ENCODE results near the gene BLOC1S5. TPM values are rescaled to one million over a fixed set of nuclear protein-coding genes. Genes with fewer than 3 reads are reported as not detected.

The BLOC1S5 gene
- total and polyA plus RNA-seq, 2 of the 13 experiments (the other 11 are each of a cell fraction or from before 2014, with no cell fraction given) = 10.5 to 41.5 TPM

- TF ChIP-seq, protein P1, sequence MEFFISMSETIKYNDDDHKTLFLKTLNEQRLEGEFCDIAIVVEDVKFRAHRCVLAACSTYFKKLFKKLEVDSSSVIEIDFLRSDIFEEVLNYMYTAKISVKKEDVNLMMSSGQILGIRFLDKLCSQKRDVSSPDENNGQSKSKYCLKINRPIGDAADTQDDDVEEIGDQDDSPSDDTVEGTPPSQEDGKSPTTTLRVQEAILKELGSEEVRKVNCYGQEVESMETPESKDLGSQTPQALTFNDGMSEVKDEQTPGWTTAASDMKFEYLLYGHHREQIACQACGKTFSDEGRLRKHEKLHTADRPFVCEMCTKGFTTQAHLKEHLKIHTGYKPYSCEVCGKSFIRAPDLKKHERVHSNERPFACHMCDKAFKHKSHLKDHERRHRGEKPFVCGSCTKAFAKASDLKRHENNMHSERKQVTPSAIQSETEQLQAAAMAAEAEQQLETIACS (CRISPR knock-in tag; IDR thresholded peaks at IDR 0.05) = no peak
- TF ChIP-seq TBP (CRISPR knock-in tag; IDR thresholded peaks at IDR 0.05) (no peak), HOXA3 (CRISPR knock-in tag; IDR thresholded peaks at IDR 0.05) (no peak), HDAC6 (IDR thresholded peaks at IDR 0.05; ENCODE audit: low read depth, low read length) (no peak), SMAD3 (CRISPR knock-in tag; IDR thresholded peaks at IDR 0.05) (no peak), CENPT (CRISPR knock-in tag; IDR thresholded peaks at IDR 0.05; ENCODE audit: low read depth) (no peak), ZBTB8A (CRISPR knock-in tag; IDR thresholded peaks at IDR 0.05; ENCODE audit: borderline replicate concordance, low read depth) (no peak), ZNF720 (CRISPR knock-in tag; IDR thresholded peaks at IDR 0.05) (no peak), TFE3 (CRISPR knock-in tag; IDR thresholded peaks at IDR 0.05) (no peak), ZNF207 (IDR thresholded peaks at IDR 0.05; ENCODE audit: borderline replicate concordance) (no peak)
These were observed 63.6 kb downstream of the BLOC1S5 start (continued) for GRCh38 chr6:8000636-8001035.

DNA sequence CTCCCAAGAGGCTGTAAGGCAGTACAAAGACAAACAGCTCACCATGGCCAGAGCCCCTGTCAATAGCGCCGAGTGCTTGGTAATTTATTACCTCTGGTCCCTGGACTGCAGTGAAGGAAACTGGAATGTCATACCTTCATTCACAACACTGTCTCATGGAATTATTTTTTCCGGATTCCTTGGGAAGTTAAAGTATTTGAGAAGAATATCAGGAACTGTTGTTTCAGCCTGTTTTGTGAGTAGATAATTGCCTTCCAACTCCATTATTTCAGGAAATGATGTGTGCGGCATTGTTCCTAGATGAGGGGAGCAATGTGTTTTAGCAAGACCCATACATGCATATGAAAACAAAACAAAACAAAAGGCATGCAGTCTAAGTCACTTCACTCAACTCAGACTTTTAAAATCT, 64.0 kb downstream of the BLOC1S5 start:
- Histone ChIP-seq H3K79me2 (ENCODE audit: insufficient read depth, low read length) (no peaks in the 10 kb centered on the region), H3K9ac (ENCODE audit: insufficient read depth, low read depth, low read length) (no peak overlapping the region), H3K9me3 (ENCODE audit: low read length) (no peaks in the 10 kb centered on the region), H2AFZ (ENCODE audit: low read length) (no peak overlapping the region), H3K4me1 (ENCODE audit: insufficient read depth, low read length) (0 out of 2 replicates have a peak, but pooled peaks cover 9% of the 10 kb centered on the region), H3K27me3 (ENCODE audit: control insufficient read depth in 1 of 2, insufficient read depth in 2 of 2, low read length in 2 of 2) (no peaks in the 10 kb centered on the region), H3K36me3 (replicated peaks in 1 of 2; ENCODE audit: control insufficient read depth in 1 of 2, insufficient read depth in 2 of 2, low read length in 2 of 2) (no peaks in the 10 kb centered on the region), H3K4me2 (ENCODE audit: low read depth, low read length) (no peak overlapping the region), H3K27ac (ENCODE audit: extremely low read length, insufficient read depth, low read length) (no peak overlapping the region), H4K20me1 (ENCODE audit: insufficient read depth, low read length) (no peaks in the 10 kb centered on the region), H3K4me3 (replicated peaks in 1 of 3; ENCODE audit: insufficient read depth in 1 of 3, low read depth in 2 of 3, low read length in 3 of 3) (no peak overlapping the region)
- ChIA-PET POLR2A (no interaction called here), CTCF (ENCODE audit: low intra/inter-chr PET ratio, low total read pairs) (no interaction called here)
- DNase-seq (ENCODE audit: low spot score) (no peak), FAIRE-seq (no peak), ATAC-seq (no peak)
- intact Hi-C loops (cut with micrococcal nuclease; ENCODE audit: unreplicated experiment) = no loop called here
- in situ Hi-C loops (cut with HindIII; ENCODE audit: extremely low pct_ligation_motif_present, low pct_unique_long_range_greater_than_20kb) = no loop called here
- BruUV-seq (replicated peaks) = no TSS peak
- 92% methylated on average over 4 of the region's 4 CpGs for WGBS (ENCODE audit: low lambda C conversion rate)
- TF ChIP-seq SRSF1 (optimal IDR thresholded peaks at IDR 0.05; ENCODE audit: low read depth, low read length) (no peak), MTA1 (CRISPR knock-in tag; IDR thresholded peaks at IDR 0.05; ENCODE audit: borderline replicate concordance) (no peak), CREM (IDR thresholded peaks at IDR 0.05) (no peak), CREM (CRISPR knock-in tag; IDR thresholded peaks at IDR 0.05) (no peak), SETDB1 (CRISPR knock-in tag; IDR thresholded peaks at IDR 0.05; ENCODE audit: borderline replicate concordance) (no peak), KDM3A (CRISPR knock-in tag; IDR thresholded peaks at IDR 0.05; ENCODE audit: low read depth) (no peak), PTBP1 (IDR thresholded peaks at IDR 0.05; ENCODE audit: low read depth, low read length, poor library complexity, severe bottlenecking) (no peak), ZBTB8A (CRISPR knock-in tag; IDR thresholded peaks at IDR 0.05; ENCODE audit: borderline replicate concordance, low read depth) (no peak), ZKSCAN8 (CRISPR knock-in tag; IDR thresholded peaks at IDR 0.05; ENCODE audit: borderline replicate concordance) (no peak)
- TF ChIP-seq, protein P2, sequence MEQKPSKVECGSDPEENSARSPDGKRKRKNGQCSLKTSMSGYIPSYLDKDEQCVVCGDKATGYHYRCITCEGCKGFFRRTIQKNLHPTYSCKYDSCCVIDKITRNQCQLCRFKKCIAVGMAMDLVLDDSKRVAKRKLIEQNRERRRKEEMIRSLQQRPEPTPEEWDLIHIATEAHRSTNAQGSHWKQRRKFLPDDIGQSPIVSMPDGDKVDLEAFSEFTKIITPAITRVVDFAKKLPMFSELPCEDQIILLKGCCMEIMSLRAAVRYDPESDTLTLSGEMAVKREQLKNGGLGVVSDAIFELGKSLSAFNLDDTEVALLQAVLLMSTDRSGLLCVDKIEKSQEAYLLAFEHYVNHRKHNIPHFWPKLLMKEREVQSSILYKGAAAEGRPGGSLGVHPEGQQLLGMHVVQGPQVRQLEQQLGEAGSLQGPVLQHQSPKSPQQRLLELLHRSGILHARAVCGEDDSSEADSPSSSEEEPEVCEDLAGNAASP (CRISPR knock-in tag; IDR thresholded peaks at IDR 0.05; ENCODE audit: borderline replicate concordance) = no peak
- TF ChIP-seq, protein P3, sequence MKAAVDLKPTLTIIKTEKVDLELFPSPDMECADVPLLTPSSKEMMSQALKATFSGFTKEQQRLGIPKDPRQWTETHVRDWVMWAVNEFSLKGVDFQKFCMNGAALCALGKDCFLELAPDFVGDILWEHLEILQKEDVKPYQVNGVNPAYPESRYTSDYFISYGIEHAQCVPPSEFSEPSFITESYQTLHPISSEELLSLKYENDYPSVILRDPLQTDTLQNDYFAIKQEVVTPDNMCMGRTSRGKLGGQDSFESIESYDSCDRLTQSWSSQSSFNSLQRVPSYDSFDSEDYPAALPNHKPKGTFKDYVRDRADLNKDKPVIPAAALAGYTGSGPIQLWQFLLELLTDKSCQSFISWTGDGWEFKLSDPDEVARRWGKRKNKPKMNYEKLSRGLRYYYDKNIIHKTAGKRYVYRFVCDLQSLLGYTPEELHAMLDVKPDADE (CRISPR knock-in tag; IDR thresholded peaks at IDR 0.05) = no peak
